NCI-H128 (cell line): ENCODE measurements around the gene ZNF296.

ENCODE experiments used
- DNase-seq: peaks from one replicate; lab custom pipeline; 2025; ENCODE audit not compliant: unreplicated experiment; lab: John Stamatoyannopoulos, UW

ZNF296 gene

DNA sequence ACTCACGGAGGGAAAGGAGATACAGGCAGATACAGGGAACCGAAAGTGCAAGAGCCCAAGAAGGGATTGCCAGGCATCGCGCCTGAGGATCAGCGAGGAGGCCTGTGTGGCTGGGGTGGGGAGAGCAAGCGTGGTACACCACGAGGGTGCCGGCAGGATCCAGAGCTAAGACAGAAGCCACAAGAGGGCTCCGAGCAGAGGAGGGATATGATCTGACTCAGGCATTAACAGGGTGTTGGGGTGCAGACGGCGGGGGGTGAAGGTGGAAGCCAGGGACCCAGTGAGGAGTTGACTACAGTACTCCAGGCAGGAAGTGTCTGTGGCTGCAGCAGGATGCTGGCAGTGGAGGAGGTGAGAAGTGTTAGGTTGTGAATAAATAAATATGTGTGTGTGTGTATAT, 11.3 kb upstream of the ZNF296 start:
- DNase-seq: no peak

DNA sequence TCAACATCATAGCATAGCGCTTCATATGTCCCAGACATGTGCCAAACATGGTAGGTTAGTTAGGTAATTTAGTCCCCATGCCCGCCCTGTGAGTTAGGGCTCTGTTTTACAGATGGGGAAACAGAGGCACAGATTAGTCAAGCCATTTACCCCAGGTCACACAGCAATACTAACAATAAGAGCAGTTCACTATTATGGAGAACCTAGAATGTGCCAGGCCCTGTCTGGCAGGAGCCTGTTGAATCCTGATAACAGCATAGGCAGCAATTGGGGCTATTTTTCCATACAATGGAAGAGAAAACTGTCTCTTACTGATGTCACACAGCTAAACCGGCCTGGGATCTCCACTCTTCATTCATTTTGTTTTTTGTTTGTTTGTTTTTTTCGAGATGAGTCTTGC, 10.2 kb upstream of the ZNF296 start:
- no peak for DNase-seq

DNA sequence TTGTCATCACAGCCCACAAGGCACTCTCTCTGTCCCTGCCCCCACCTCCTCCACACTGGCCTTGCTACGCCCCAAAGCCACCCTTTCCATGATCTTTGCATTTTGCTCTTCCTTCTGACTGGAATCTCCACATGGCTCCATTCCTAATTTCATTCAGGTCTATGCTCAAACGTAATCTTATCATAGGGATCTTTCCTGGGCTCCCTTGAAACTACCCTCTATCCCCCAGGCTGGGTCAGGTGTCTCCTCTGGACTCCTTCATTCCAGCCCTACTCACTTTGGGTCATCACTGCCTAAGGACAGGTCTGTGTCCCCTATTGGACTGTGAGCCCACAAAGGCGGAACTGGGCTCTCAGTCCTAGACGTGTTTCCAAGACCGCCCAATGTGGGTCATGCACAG, 5.9 kb upstream of the ZNF296 start:
- no peak for DNase-seq

DNA sequence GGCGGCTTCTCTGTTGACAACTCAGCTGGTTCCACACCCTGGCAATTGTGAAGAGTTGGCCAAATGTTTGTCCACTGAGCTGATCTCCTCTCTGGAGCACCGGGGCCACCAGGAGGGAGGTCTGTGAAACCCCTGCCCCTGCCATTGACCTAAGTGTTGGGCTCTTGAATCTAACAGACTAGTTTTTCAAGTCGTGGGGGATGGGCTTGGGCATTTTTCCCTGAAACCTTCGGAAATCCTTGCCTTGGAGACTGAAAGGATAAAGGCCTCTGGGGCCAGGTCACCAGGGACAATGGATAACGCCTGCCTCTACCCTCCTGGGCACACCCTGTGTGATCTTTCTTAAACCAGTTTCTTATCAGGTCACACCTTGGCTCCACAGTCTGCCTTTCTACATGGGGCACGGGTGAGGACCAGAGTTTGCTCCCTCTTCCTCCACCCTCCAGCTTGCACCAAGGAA, 3.7 kb upstream of the ZNF296 start:
- DNase-seq: no peak

DNA sequence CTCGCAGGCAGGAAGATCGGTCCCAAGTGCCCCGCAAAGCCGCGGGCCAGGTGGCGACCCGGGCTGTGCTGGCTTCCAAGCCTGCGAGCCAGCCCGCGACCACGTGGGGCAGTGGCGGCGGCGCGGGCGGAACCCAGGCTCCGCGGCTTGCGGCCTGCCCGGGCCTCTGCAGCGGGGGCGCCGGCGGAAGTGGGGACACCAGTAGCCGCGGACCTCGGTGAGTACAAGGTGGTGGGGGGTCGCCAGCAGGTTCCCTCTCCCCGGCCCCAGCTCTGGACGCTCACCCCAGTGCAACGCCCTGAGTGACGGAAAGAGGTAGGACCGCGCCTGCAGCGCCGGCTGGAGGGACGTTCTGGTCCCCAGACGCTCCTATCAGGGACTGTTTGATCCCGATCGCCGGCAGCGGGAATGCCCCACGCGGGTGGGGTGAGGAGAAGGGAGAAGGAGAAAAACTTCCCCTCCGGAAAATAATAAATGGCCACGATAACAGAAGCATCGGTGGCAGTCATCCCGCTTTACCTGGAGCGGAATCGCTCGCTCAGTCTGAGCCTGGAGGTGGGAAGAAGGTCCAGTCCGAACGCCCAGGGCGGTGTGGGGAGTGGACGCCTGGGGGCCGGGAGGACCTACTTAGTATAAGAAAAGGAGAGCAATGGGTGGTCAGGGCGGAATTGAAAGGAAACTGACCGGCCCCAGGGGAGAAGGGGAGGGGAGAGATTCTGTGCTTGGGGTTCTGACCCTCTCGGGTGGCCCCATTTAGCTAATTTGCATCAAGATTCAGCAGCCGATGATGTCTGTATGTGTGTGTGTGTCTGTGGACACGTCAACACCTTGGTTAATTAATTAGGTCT, 3.0 kb upstream of the ZNF296 start, which contains the start of gene GEMIN7:
GEMIN7 (plus strand) TSS at position 198 of the 848 bp plus-strand sequence. CDS start 10,855 bp downstream, outside the sequence.
- peak; percentile 26 for DNase-seq

DNA sequence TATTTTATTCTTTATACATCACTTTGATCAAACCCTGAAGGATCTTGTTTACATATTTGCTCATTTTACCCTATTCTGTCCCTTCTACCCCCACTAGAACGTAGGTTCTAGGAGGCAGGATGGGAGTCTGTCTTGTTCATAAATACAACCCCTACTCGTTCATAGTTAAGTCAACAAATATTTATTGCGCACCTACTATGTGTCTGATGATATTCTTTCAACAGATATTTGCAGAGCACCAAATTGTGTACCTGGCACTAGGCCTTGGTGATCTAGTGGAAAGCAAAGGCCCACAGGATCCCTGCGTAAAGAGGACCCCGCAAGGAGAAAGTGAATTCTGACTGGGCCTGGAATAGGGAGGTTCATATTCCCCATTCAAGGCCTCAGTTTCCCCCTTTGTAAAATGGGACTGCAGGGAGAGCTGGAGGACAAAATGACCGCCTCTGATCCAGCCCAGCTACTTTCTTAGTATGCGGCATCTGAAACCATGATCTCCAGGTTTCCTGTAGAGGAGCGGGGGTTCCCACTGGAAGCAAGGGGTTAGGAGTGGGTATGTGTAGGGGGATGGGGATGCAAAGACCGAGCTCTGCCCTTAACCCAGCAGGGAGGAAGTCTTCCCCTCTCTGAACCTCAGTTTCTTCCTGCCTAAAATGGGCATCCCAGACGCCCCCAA, 2.2 kb upstream of the ZNF296 start:
- DNase-seq: no peak

DNA sequence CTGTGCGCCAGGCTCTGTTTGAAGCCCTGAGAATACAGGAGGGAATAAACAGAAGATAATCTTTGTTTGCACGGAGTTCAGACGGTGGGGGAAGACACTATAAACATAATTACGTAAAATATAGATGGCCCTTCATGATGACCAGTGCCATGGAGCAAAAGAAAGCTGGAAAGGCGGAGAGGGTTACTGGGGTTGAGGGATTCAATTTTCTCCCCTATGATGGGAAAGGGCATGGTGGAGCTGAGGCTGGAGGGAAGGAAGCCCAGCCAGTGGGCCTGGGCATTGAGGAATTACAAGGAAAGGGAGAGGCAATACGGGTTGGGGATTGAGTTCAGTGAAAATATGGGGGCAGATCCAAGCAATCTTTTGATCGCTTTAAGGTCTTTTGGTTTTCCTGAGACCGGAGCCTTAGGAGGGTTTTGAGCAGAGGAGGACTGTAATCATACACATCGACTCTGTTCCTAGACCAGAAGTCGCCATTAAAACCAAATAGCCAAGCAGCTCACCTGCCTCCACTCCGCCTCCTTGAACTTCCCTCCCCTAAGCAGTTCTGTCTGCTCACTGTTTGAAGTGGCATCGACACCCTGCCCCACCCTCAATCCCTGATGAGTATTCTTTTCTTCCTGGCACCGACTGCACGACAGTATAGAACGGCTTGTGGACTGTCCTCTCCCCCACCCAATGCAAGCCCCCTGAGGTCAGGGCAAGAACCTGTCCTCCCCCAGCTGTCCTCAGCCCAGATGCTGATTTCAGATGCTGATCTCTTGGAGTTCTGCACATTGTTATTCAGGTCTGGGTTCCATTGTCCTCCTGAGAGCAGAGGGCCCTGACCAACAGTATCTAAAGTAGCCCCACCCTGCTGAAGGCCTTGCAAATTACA, 813 bp upstream of the ZNF296 start:
- DNase-seq: no peak

DNA sequence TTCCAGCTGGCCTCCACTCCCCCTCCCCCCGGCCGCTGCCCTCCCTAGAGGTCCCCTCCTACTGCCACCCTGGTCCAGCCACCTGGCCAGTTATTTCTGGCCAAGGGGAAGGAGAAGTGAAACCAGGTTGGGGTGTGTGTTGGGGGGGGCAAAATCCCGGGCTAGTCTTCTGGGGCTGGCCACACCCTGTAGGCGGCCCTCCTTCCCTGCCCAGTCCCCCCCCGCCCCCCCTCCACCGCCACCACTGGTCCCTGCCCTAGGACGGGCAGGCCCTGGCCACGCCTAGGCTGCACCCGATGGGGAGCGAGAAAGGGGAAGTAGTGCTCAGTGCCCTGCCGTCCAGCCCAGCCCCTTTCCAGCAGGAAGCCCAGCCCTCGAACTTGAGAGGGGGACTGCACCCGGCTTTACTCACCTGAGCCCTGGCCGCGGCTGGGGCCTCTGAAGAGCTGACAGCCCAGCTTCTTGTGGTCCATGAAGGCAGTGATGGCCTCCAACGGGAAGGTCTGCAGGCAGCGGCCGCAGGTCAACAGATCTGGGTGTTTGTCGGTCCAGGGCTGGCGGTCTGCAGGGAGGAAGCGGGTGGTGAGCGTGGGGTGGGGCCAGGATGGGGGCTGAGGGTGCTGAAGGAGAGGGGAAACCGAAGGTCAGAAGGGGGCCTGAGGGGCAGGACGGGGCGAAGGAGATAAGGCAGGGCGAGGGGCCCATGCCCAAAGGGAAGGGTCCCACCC, 813 bp downstream of the ZNF296 start:
- DNase-seq: no peak

DNA sequence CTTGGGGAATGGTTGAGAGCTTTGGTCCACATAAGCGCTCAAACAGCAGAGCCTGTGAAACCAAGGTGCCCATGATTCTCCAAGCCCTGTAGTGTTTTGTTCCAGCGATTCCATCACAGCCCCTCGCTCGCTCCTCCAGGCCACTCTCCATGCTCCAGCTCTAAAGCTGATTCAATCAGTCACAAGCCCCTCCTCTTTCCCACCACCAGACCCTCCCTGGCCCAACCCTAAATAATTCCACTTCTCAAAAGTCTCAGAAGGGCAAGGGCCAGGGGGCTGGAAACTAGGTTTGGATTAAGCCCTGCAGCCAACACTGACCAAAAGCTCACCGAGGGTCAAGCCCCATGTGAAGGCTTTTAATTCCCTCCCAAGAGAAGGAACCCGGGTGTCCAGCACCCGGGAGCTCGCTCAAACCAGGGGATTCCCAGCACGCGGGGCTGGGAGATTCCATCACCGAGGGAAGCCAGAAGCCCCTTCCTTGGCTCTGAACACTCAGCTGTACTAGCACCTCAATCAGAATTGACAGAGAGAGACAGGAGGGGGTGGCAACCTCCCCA, 1.5 kb downstream of the ZNF296 start:
- DNase-seq: no peak

DNA sequence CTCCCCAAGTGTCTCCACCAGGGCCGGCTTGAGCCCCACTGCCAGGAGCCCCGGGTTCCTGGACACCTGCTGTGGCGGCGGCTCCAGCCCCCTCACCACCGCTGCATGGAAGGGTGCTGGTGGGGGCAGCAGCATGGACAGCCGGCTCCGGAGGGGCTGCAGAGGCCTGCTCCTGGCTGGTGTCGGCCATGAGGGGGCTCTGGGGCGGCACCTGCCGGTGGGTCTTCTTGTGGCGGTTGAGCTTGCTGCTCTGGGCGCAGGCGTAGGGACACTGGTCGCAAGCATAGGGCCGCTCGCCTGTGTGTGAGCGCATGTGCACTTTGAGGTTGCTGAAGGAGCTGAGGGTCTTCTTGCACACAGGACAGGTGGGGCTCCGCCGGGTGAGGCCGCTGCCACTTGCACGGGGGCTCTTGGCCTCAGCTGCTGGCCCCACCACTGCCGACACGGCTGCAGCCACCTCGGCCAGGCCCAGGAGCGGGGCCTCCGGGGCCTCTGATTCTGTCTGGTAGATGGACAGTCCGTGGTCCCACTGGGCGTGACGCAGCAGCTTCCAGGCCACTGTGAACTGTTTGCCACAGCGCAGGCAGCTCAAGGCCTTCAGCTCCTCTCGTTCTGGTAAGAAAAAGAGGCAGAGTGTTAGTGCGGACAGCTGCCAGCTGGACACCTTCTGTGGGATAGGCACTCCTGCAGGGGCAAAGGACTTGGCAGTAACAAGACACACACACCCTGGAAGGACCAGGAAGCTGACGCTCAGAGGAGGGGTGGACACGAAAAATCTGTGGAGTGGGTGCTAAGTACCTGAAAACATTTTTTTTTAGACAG, 4.1 kb downstream of the ZNF296 start:
- DNase-seq: no peak

DNA sequence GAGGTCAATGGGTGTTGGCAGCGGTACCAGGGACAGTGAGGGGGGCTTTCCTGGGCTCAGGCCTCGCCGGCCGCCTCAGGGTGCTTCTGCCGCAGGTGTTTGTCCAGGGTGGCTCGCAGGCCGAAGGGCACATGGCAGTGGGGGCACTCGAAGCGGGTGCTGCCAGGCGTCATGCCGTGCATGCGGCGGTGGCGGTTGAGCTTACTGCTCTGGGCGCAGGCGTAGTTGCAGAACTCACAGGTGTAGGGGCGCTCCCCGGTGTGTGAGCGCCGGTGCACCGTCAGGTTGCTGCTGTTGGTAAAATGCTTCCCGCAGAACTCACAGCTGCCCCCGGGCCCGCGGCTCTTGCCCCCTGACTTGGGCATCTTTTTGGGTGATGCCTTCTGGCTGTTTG, 4.7 kb downstream of the ZNF296 start:
- DNase-seq: no peak

DNA sequence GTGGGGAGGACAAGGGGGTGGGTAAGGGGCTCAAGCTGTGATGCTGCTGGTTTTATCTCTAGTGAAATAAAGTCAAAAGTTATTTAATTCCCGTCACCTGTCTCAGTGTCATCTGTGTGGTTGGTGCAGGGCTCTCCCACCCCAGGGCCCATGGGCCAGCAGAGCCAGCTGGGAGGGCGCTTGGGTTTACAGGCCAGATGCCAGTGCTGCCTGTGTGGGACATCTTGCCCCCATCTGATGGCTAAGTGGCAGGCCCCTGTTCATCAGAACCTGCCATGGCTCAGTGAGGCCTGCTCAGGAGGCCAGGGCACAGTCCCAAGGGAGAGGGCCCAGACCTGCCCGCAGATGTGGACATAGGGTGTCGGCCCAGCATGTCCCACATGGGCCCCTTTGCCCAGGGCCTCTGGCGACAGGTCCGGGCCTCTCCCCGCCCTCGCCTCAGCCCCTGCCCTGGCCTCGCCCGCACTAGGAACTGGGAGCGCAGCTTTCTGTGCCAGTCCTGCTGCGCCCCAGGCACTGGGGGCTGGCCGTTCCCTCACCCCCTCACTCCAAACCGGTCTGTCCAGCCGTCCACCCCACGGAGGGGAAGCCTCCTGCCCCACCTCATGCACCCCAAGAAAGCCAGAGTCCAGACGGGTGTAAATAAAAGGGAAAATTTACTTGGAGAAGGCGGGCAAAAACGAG, 5.3 kb downstream of the ZNF296 start:
- DNase-seq: no peak

DNA sequence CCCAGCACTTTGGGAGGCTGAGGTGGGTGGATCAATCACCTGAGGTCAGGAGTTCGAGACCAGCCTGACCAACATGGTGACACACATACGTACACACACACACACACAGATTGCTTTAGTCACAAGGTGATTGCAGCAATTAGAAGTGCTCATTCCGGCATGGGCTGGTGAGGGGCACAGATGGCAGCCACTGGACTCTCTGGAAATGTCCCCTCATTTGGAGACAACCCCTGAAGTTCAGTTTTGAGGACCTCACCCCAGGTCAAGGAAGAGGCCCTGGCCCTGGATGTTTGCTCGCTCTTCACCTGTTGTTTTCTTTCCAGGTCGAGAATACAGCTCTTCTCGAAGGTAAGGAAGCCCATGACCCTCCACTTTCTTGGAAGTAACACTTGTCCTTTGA, 6.1 kb downstream of the ZNF296 start:
- DNase-seq: no peak

DNA sequence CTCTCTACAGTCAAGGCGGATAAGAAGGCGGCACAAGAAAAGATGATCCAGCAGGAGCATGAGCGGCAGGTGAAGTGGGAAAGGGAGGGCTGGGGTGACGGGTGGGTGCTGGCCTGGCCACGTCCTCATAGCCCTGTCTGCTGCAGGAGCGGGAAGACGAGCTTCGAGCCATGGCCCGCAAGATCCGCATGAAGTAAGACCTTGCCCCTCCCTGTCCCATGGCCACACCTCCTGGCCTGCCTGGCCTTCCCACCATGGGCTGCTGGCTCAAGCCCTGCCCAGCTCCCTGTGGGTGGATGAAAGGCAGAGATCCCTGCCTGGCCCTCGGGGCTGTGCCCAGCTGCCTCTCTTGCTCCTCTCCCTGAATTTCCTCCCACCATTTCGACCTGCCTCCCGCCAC, 7.2 kb downstream of the ZNF296 start:
- DNase-seq: no peak

DNA sequence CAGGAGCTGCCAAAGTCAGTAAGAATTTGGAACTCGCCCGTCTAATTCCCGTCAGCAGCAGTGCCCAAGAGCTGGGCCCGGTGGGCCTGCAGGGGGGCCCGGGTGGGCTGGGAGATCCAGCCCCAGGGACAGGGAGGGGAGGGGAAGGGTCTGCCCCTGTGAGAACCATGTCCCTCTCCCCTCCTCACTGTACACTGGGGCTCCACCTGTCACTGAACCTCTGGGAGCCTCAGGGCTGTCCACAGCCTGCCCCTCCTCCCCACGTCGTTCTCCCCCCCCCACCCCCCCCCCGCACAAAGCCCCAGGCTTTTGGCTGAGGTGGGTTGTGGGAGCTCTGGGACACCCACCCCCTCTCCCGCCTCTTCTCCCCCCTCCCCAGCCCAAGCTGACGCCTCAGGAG, 8.2 kb downstream of the ZNF296 start:
- no peak for DNase-seq

DNA sequence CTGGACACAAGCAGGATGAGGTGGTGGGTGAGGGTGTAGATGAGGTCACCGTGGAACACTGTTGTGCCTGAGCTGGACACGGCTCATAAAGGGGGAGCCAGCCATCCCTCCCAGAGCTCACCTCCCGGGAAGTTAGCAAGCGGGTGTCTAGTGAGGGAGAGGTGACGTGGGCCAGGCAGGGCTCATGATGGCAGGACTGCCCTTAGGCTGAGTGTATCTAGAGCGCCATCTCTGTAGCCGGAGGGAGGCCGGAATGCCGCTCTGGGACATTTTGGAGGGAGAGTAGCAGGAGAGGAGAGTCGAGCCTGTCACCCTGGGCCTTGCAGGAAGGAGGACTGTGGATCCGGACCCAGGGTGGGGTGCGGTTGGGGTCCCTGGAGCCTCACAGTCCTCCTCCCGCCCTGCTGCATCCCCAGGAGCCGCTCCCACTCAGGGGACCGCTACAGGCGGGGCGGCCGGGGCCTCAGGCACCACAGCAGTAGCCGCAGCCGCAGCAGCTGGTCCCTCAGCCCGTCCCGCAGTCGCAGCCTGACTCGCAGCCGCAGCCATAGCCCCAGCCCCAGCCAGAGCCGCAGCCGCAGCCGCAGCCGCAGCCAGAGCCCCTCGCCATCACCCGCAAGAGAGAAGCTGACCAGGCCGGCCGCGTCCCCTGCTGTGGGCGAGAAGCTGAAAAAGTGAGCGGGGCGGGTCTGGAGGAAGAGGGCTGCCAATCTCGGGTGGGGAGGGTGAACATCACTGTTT, 9.2 kb downstream of the ZNF296 start:
- DNase-seq: no peak

DNA sequence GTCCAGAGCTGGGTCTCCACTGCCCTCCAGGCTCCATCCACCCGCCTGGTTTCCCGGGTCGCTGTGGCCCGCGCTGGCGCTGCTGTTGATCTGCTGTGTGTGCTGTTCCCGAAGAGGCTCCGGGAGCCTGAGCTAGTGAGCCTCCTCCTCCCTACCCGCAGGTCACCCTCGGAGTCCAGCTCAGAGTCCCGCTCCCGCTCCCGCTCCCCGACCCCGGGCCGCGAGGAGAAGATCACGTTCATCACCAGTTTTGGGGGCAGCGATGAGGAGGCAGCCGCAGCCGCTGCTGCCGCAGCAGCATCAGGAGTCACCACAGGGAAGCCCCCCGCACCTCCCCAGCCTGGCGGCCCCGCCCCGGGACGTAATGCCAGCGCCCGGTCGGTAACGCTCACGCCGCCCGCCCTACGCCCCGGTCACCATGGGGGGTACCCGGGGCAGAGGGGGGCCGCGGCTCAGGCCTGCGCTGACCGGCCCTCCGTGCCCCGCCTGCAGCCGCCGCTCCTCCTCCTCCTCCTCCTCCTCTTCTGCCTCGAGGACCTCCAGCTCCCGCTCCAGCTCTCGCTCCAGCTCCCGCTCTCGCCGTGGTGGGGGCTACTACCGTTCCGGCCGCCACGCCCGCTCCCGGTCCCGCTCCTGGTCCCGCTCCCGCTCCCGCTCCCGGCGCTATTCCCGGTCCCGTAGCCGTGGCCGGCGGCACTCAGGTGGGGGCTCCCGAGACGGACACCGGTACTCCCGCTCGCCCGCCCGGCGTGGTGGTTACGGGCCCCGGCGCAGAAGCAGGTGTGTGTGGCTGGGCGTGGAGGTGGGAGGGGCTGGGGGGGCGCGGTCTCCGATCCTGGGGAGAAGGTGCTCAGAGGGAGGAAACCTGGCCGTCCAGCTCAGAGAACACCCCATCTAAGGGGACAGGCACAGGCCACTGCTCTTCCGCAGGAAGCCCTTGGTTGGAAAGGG, 12.2 kb downstream of the ZNF296 start:
- DNase-seq: no peak
